ENCODE data around the gene PRSS33.

The PRSS33 gene

DNA sequence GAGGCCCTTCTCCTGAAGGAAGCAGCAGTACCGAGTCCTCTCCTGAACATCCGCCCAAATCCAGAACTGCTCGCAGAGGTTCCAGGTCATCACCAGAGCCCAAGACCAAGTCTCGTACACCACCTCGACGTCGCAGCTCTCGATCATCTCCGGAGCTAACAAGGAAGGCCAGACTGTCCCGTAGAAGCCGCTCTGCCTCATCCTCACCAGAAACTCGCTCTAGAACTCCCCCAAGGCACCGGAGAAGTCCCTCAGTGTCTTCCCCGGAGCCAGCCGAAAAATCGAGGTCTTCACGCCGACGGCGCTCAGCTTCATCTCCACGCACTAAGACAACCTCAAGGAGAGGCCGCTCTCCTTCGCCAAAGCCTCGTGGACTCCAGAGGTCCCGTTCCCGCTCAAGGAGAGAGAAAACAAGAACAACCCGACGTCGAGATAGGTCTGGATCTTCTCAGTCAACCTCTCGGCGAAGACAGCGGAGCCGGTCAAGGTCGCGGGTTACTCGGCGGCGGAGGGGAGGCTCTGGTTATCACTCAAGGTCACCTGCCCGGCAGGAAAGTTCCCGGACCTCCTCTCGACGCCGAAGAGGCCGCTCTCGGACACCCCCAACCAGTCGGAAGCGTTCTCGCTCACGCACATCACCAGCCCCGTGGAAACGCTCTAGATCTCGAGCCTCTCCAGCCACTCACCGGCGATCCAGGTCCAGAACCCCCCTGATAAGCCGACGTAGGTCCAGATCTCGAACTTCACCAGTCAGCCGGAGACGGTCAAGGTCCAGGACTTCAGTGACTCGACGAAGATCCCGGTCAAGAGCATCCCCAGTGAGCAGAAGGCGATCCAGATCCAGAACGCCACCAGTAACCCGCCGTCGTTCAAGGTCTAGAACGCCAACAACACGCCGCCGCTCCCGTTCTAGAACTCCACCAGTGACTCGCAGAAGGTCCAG, 21.6 kb downstream of the PRSS33 start:
- in situ Hi-C loops (cut with MboI; ENCODE audit: low sequenced_read_pairs): no loop called here

DNA sequence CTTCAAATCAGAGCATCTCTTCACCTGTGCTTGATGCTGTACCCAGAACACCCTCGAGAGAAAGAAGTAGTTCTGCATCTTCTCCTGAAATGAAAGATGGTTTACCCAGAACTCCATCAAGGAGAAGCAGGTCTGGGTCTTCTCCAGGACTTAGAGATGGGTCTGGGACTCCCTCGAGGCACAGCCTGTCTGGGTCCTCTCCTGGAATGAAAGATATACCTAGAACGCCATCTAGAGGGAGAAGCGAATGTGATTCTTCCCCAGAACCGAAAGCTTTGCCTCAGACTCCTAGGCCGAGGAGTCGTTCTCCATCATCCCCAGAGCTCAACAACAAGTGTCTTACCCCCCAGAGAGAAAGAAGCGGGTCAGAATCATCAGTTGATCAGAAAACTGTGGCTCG, 22.6 kb downstream of the PRSS33 start:
- in situ Hi-C loops (cut with MboI; ENCODE audit: low sequenced_read_pairs): no loop called here

GRCh38 chr16:2763173-2763572, 24.2 kb downstream of the PRSS33 start:
- in situ Hi-C loops (cut with MboI; ENCODE audit: low sequenced_read_pairs): no loop called here

GRCh38 chr16:2762711-2763110, 24.6 kb downstream of the PRSS33 start:
- in situ Hi-C loops (cut with MboI; ENCODE audit: low sequenced_read_pairs): no loop called here

GRCh38 chr16:2761886-2762583, 25.3 kb downstream of the PRSS33 start:
- in situ Hi-C loops (cut with MboI; ENCODE audit: low sequenced_read_pairs): no loop called here

- in situ Hi-C loops (cut with MboI; ENCODE audit: low sequenced_read_pairs): no loop called here
Measured at GRCh38 chr16:2761472-2761871, 25.9 kb downstream of the PRSS33 start.

GRCh38 chr16:2757344-2757743, 30.0 kb downstream of the PRSS33 start:
- in situ Hi-C loops (cut with MboI; ENCODE audit: low sequenced_read_pairs): no loop called here

GRCh38 chr16:2756288-2757015, 30.9 kb downstream of the PRSS33 start:
- in situ Hi-C loops (cut with MboI; ENCODE audit: low sequenced_read_pairs): no loop called here

DNA sequence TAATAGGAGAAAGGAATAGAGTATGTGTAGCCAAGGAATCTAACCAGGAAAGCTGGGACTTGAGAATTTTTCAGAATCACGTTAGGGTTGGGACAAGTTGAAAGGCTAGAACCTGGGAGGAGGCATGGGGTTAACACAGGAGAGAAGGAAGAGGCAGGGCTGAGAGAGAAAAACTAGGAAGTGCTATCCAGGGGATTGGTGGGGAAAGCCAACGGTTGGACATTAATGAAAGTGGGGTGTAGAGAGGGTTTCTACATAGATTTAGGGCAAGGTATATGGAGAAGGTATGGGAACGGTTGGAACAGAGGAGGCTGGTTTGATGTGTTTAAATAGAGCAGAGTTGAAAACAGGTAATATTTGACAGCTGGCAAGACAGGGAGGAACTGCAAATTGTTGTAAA, 32.2 kb downstream of the PRSS33 start:
- in situ Hi-C loops (cut with MboI; ENCODE audit: low sequenced_read_pairs): no loop called here

DNA sequence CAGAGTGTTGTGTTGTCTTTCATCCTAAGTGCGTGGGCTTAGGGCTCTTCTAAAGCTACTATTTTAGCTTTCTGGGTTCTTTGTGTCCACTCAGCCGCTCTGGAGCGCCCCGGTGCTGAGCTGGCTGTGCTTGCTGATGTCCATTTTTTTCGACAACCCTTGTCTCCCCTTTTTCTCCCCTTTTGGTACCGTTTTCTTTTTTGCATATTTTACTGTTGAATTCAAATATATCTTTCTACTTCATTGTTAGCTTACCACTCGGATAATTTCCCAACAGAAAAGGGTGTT, 33.7 kb downstream of the PRSS33 start:
- in situ Hi-C loops (cut with MboI; ENCODE audit: low sequenced_read_pairs): no loop called here

DNA sequence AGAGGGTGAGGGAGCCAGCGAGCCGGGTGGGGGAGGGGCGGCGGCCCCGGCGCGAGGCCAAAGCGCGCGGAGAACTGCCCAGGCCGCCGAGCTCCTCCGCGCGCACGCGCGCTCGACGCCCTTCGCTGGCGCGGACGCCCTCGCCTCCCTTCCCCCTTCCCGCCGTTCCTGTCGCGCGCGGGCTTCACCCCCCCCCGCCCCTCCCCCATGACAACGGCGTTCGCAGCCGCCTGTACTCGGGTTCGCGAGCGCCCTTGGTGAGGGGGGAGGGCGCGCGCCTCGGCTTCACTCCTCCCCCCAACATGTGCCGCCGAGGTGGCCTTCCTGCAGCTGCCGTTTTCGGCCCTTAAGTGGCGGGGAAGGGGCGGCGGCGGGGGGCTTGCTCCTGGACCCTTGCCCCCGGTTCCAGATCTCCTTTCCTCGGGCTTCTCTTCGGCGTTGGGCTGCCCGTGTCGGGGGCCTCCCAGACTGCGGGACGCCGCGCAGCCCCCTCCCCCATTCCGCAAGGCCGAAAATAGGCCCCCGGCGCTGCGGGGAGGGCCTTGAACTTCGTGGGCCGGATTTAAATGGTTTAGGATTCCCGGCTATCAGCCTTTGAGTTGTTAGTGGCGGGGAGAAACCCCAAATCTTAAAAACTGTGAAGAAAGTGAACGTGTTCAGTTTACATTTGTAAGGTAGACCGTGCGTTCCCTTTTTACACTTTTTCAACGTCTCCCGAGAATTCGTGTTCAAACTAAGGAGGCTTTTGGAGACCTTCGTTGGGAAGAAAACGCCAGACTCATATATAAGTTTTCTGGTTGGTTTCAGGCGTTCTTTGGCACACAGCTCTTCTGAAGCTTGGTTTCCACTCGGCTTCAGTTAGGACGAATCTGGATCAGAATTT, 34.3 kb downstream of the PRSS33 start:
- in situ Hi-C loops (cut with MboI; ENCODE audit: low sequenced_read_pairs): no loop called here

- in situ Hi-C loops (cut with MboI; ENCODE audit: low sequenced_read_pairs): no loop called here
Measured at GRCh38 chr16:2752035-2752849, 35.1 kb downstream of the PRSS33 start, which contains the start of gene SRRM2. SRRM2 (plus strand) TSS chr16:2752638; CDS start chr16:2756365, 3,727 bp downstream.

DNA sequence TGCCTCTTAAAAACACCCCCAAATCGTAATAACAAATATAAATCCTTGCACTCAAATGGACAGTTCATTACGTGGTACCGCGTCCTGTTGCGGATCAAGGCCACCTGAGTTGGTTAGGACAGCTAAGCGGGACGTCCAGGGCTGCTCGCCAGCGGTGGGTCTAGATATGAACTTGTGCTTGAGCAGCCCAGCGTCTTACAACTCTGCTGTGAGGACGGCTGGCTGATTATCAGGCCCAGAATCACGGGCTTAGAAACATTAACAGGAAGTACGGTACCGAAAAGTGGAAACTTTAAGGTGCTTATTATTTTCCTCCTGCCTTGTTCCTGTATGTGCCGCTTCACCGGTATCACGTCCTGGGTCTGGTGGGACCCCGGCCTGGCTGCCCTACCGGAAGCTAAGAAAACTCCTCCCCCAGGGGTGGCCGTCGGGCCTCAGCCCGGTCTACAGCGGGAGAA, 35.8 kb downstream of the PRSS33 start:
- in situ Hi-C loops (cut with MboI; ENCODE audit: low sequenced_read_pairs): no loop called here

DNA sequence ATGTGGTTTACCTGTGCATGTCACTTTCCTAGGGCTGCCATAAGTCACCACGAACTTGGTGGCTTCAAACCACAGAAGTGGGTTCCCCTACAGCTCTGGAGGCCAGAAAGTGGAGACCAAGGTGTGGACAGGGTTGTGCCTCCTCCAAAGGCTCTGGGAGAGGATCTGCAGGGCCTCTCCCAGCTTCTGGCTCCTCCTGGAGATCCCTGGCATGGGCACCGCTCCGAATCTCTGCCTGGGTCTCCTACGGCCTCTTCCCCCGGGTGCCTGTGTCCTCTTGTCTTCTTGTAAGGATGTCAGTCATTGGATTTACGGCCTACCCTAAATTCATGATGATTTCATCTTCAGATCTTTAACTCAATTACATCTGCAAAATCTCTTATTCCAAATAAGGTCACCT, 37.4 kb downstream of the PRSS33 start:
- in situ Hi-C loops (cut with MboI; ENCODE audit: low sequenced_read_pairs): no loop called here

- in situ Hi-C loops (cut with MboI; ENCODE audit: low sequenced_read_pairs): no loop called here
Measured at GRCh38 chr16:2749476-2749875, 37.9 kb downstream of the PRSS33 start.

DNA sequence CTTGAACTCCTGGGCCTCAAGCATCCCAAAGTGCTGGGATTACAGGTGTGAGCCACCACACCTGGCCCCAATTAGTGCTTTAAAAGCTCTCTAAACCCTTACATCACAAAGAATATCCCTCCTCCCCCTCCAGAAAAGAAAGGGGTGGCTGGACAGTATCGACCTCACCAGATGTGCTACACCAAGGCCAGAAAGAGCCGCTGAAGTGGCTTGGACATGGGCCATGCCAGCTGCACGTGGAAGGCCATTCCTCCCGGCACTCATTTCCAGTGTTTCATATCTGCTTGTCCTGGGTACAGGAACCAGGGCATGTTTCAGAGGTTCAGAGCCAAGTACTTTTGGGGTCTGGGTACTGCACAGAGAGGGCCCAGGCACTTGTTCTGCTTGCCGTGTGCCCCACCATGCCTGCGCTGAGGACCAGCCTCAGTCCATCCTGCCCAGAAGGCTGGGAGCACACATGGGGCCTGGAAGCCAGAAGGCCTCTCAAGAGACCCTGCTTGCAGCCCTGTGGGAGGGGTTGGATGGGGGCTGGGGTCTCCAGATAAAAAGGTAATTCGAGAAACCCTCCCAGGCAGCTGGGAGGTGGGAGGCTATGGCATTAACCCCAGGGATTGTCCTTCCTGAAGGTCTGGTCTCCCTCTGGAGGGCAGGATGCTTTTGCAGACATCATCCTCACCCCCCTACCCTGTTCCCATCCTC, 38.5 kb downstream of the PRSS33 start:
- in situ Hi-C loops (cut with MboI; ENCODE audit: low sequenced_read_pairs): no loop called here

DNA sequence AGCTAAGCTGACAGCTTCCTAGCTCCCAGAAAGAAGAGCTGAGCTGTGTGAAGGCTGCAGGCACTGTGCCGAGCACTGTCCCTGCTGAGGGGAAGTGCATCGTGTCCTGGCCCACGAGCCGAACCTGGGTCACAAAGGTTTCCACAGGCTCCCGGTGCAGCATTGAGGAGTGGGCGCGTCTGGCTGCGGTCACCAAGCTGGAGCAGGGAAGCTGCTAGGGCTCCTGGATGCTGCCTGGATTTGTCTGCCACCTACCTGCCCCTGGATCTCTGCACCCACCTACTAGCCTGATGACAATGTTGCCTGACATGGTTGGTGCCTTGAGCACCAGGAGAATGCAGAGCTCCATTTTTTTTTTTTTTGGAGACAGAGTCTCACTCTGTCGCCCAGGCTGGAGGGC, 41.4 kb downstream of the PRSS33 start:
- in situ Hi-C loops (cut with MboI; ENCODE audit: low sequenced_read_pairs): no loop called here

GRCh38 chr16:2745116-2745890, 42.1 kb downstream of the PRSS33 start:
- in situ Hi-C loops (cut with MboI; ENCODE audit: low sequenced_read_pairs): no loop called here
